ENCODE data around the gene TMPRSS3. TPM values are rescaled to one million over a fixed set of nuclear protein-coding genes. Genes with fewer than 3 reads are reported as not detected.

TMPRSS3 gene
- total and polyA plus RNA-seq, 8 donors, result 0.43 to 4.8 (median 0.81) TPM

DNA sequence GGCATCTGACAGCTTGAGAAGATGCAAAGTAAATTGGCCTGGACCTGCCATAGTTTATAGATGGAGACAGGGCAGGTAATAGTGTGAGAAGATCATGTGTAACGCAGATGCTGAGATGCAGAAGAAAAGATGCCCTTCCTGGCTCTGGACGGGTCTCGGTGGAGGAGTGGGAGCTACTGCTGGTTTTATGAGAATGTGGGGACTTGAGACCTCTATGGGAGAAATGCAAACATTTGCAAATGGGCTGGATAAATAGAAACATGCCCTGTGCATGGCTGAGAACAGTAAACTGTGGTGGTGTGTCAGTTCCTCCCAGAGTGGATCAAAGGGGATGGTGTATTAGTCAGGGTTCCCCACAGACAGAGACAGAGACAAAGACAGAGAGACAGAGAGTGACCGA, 29.7 kb upstream of the TMPRSS3 start:
- no peak for TF ChIP-seq CTCF (IDR thresholded peaks at IDR 0.05)
- ATAC-seq (no peak), DNase-seq (no peak)
- Histone ChIP-seq H3K9me3 (no peaks in the 10 kb centered on the region), H3K4me1 (peaks cover 0 to 18% of the 10 kb centered on the region in 2 donors), H3K27me3 (peaks cover 0 to 3% of the 10 kb centered on the region in 2 donors), H3K36me3 (no peaks in the 10 kb centered on the region), H3K27ac (no peak overlapping the region), H3K4me3 (no peak overlapping the region)
- intact Hi-C loops (cut with DNase I), result no loop called here

DNA sequence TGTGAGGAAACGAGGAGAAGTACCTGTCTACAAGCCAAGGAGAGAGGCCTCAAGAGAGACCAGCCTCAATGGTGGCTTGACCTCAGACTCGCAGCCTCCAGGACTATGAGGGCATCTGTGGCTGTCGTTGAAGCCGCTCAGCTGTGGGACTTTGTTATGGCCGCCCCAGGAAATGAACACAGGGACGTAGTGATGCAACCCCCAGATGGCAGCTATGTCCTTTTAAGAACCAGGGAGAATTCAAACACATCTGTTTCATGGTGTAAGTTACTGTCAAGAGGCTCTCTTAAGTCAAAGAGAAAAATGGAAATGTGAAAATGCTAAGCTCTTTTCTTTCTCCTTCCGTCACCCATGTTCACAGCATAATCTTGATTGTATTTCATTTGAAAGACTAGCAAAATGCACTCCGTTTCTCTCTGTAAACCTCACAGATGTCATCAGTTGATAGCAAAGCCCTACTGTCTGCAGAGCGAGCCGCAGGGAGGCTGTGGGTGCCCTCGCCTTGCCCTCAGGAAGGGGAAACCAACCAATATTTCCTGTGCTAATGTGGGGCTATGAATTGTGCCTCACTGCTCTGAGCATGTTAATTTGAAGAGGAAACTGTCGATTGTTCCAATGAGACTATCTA, 29.2 kb upstream of the TMPRSS3 start:
- Histone ChIP-seq H3K4me3 (no peak overlapping the region), H3K27me3 (peaks cover 0 to 3% of the 10 kb centered on the region in 2 donors), H3K4me1 (peaks cover 0 to 18% of the 10 kb centered on the region in 2 donors), H3K36me3 (no peaks in the 10 kb centered on the region), H3K27ac (no peak overlapping the region), H3K9me3 (no peaks in the 10 kb centered on the region)
- intact Hi-C loops (cut with DNase I), result no loop called here
- TF ChIP-seq CTCF (IDR thresholded peaks at IDR 0.05), result no peak
- peak; percentile 36 for ATAC-seq
- DNase-seq, result no peak

- no peaks in the 10 kb centered on the region for H3K36me3 ChIP-seq
- DNase-seq, result no peak
- peaks cover 0 to 18% of the 10 kb centered on the region in 2 donors for H3K4me1 ChIP-seq
- no peak for TF ChIP-seq CTCF (IDR thresholded peaks at IDR 0.05)
- intact Hi-C loops (cut with DNase I), result no loop called here
- H3K9me3 ChIP-seq, result no peaks in the 10 kb centered on the region
- H3K27me3 ChIP-seq, result peaks cover 0 to 3% of the 10 kb centered on the region in 2 donors
- no peak overlapping the region for H3K27ac ChIP-seq
- no peak for ATAC-seq
- no peak overlapping the region for H3K4me3 ChIP-seq
Measured at GRCh38 chr21:42423685-42424084, 27.8 kb upstream of the TMPRSS3 start.

DNA sequence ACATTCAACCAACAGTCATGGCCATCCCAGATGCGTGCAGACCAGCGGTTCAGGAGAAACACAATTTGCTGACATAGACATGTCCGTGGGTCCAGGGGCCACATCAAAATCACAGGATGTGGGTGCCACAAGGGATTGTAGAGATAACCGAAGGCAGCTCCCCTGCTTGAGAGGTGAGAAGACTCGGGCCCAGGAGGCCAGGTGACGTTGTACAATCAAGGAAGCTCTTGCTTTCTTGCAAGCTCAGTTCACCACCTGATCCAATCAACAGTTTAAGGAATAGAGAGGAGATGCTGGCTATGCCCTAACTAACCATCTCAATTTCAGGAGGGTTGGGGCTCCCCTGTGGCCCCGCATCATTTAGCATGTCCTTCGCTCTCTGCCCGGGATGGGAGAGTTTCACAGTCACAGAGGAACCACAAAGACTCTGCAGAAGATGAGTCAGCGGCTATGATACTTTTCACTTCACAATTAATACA, 27.4 kb upstream of the TMPRSS3 start:
- intact Hi-C loops (cut with DNase I), result no loop called here
- ATAC-seq, result no peak
- no peak for TF ChIP-seq CTCF (IDR thresholded peaks at IDR 0.05)
- no peak overlapping the region for H3K27ac ChIP-seq
- no peaks in the 10 kb centered on the region for H3K9me3 ChIP-seq
- H3K4me1 ChIP-seq, result peaks cover 0 to 18% of the 10 kb centered on the region in 2 donors
- H3K4me3 ChIP-seq, result no peak overlapping the region
- no peaks in the 10 kb centered on the region for H3K36me3 ChIP-seq
- peaks cover 0 to 3% of the 10 kb centered on the region in 2 donors for H3K27me3 ChIP-seq
- DNase-seq, result no peak

- H3K36me3 ChIP-seq, result no peaks in the 10 kb centered on the region
- intact Hi-C loops (cut with DNase I), result no loop called here
- no peak for TF ChIP-seq CTCF (IDR thresholded peaks at IDR 0.05)
- H3K27ac ChIP-seq, result no peak overlapping the region
- no peak for ATAC-seq
- peaks cover 0 to 18% of the 10 kb centered on the region in 2 donors for H3K4me1 ChIP-seq
- no peak for DNase-seq
- no peak overlapping the region for H3K4me3 ChIP-seq
- H3K27me3 ChIP-seq, result no peaks in the 10 kb centered on the region
- H3K9me3 ChIP-seq, result no peaks in the 10 kb centered on the region
Measured at GRCh38 chr21:42421018-42421793, 25.4 kb upstream of the TMPRSS3 start.

Data from left lung (tissue), 10 donors.